Non-pigmented ciliary epithelial cell (primary cell): ENCODE results near the gene EPAS1.

Source experiments
- DNase-seq: peaks from one replicate; pipeline ENCODE4 v3.0.0-alpha.2; 2010; ENCODE audit warnings: low read depth

The EPAS1 gene

GRCh38 chr2:46323730-46324129 is 26.5 kb downstream of the EPAS1 start:
- no peak for DNase-seq

GRCh38 chr2:46325182-46325928 is 28.1 kb downstream of the EPAS1 start:
- no peak for DNase-seq

- no peak for DNase-seq
Measured at GRCh38 chr2:46326231-46326980, 29.2 kb downstream of the EPAS1 start.

DNA sequence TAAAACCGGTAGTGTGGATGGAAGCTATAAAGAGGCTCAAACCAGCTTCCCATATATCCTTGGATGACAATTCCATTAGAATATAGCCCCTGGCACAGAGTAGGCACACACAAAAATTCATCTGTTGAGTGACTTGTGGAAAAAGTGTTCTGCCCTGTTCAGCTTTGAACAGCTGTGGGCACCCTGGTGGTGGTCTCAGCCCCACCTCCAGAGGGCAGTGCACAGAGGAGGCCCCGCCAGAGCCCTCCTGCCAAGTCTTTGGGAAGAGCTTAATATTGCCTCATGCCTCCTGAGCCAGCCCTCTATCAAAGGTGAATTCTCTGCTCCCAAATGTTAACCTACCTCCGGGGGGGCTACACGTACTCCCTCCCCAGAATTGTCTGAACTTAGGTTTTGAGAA is 30.4 kb downstream of the EPAS1 start:
- DNase-seq = no peak

DNA sequence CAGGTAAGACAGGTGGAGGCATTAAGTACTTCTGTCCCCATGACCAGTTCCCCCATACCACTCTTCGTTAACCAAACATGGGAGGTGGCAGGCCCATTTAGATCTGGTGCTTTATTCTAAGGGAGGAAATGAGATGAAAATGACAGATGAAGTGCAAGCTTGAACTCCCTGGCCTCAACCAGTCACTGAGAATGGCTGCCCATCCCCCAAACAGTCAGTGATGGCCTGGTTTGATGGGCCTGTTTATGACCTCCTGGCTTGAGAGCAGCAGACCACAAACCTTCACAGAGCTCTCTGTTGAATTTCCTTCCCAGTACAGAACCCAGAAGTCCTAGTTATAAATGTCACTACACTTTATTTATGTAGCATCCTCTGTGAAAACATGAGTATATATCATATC is 31.1 kb downstream of the EPAS1 start:
- DNase-seq = no peak

GRCh38 chr2:46328829-46329228 is 31.6 kb downstream of the EPAS1 start:
- DNase-seq = no peak

GRCh38 chr2:46329340-46329739 is 32.1 kb downstream of the EPAS1 start:
- no peak for DNase-seq

GRCh38 chr2:46329803-46330775 is 32.9 kb downstream of the EPAS1 start:
- peak; percentile 89 for DNase-seq

DNA sequence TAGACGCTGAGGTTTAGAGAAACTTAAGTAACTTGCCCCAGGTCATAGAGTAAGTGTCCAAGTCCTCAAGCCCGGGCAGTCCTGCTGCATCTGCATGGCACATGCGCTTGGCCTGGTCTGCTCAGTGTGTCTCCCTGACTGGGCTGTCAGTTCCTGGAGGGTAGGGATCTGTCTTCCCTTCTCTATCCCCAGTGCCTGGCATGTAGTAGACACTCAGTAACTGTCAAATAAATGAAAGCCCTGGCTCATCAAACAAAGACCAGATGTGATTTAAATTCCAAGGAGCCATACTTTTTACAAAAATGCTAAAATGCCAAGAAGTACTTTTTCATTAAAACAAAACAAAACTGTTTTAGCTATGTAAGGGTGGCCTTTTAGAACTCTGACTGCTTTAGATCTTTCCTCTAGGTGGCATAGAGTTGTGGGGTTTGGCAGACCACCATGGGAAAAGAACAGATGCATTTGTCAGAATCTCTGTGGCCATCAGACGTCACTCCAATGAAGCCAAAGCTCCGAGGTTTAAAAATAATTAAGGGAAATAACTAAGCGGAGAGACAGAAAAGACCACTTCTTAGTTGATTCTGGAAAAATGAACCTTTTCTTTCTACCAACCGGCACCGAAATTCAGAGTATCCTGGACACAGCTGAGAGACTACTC is 34.0 kb downstream of the EPAS1 start:
- no peak for DNase-seq

- DNase-seq = no peak
Measured at GRCh38 chr2:46332686-46333281, 35.6 kb downstream of the EPAS1 start.

DNA sequence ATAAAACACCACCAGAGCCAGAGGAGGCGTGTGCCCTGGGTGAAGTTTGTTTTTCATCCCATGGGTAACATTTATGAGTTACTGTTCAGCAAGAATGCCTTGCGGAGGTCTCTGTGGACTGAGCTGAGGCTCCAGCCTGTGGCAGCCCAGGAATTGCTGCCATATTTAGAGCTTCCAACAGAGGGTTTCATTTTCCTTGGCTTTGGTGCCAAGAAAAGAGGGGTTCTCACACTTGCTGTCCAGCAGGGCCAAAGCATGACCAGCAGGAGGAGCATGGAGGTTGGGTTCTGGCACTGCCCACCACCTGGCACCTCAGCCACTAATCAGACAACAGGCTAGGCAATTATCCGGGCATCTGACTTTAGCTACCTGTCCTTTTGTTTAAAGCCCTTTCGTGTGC is 36.7 kb downstream of the EPAS1 start:
- DNase-seq = no peak

- peak; percentile 94 for DNase-seq
Measured at GRCh38 chr2:46334389-46335271, 37.4 kb downstream of the EPAS1 start.

DNA sequence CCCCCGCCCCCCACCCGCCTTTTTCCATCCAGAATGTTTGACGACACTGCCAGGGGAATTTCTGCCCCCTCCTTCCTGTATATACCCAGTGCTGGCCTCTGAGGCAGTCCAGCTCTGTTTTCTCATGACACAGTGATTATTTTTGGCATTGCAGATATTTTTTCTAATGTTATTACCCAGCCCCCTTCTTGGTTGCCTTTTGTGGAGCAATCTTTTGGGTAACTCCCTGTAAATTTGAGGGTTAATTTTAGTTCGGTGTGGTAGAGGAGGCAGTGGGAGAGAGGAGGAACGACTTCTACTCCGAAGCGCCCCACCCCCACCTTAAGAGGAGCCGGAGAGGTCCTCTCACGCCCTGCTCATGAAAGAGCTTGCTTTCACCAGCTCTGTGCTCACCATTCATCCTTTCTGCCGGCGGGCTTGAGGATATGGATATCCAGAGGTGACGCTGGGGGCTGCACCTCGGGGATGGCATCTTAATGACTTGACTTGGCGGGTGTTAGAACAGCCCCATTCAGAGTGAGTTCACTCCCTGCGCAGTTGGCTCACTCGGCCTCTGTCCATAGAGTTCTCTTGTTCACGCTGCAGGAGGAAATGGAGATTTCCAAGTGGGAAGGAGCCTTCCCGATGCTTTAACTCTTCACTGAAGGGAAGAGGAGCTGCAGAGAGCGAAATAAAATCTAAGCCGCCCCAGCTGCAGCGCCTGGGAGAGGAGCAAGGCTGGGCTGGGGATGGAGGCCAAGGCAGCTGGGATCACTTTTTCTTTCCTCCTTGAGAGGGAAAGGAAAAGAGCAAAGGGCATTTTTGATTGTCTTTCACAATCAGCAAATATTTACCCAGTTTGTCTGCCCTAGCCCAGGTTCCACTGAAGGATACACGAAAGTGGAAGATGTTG is 38.4 kb downstream of the EPAS1 start:
- no peak for DNase-seq

GRCh38 chr2:46336283-46336959 is 39.2 kb downstream of the EPAS1 start:
- DNase-seq = no peak

GRCh38 chr2:46337208-46337994 is 40.2 kb downstream of the EPAS1 start:
- no peak for DNase-seq

- no peak for DNase-seq
Measured at GRCh38 chr2:46338674-46339073, 41.5 kb downstream of the EPAS1 start.

DNA sequence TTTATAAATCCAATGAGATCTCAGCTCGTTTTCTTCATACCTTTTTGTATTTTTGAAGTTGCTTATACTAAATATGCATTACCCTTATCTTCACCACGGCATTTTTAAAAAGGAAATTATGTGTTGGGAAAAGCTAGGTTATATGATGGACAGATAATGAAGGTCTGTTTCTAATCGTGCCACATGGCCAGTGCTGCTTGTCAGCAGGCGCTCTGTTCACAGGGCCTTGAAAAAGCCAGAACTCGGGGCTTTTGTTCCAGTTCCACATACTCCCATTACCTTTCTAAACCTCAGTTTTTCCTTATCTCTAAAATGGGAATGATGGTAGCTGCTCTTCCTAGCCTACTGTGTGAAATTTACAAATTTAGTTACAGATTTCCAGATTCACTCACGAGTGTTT is 42.0 kb downstream of the EPAS1 start:
- no peak for DNase-seq
